GM03348 (cell line): ENCODE measurements around the gene HK2.
A peak's percentile ranks its signal among the peaks of the same experiment; 100 is the strongest.
"Not testable (repeated sequence)": the region's sequence is repeated elsewhere in the genome, so short reads cannot be mapped to it uniquely, and the experiment has no call there.

ENCODE experiments used
- DNase-seq: peaks from one replicate; pipeline ENCODE4 v3.0.0; 2012; ENCODE audit warnings: low spot score

The HK2 gene

DNA sequence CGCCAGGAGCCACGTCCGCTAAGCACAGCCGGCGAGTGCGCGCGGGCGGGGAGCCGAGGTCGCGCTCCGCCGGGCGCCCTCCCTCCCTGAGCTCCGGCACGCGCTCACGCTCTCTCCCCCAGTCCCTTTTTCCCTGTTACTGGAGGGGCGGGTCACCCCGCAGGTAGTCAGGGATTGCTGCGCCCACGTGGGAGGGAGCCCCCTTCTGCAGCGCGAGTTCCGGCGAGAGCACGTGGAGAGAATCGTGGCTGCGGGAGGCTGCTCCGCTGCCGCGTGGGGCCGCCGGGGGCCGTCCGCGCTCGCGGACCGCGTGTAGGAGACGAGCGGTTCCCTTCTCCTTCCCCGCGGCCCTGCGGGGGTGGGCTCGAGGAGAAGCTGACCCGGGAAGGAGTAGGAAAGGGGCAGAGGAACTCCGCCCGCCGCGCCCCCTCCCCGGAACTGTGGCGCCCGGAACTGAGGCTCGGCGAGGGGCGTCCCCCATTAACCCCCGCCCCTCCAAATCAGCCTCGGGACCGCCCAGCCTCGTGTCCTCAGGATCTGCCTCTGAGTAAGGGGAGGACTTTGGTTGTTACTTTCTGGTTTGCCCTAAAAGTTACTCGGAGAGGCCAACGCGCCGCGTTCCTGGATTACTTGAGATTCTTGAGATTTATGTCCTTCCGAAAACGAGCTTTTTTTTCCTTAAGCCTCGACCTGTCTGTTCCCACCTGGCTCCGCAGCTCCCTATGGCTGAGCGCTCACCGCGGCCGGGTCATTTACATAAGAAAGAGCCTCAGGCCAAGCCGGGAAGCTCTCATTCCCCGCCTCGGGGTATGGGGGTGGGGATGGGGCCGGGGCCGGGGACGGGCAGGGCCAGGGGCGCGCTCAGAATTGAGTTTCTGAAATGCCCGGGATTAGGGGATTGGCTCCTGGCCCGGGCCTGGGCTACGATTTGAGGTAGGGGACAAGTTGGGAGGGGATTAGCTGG, 1.1 kb downstream of the HK2 start:
- peak; percentile 71 for DNase-seq

- peak; percentile 65 for DNase-seq
Measured at GRCh38 chr2:74835831-74836674, 2.1 kb downstream of the HK2 start.

DNA sequence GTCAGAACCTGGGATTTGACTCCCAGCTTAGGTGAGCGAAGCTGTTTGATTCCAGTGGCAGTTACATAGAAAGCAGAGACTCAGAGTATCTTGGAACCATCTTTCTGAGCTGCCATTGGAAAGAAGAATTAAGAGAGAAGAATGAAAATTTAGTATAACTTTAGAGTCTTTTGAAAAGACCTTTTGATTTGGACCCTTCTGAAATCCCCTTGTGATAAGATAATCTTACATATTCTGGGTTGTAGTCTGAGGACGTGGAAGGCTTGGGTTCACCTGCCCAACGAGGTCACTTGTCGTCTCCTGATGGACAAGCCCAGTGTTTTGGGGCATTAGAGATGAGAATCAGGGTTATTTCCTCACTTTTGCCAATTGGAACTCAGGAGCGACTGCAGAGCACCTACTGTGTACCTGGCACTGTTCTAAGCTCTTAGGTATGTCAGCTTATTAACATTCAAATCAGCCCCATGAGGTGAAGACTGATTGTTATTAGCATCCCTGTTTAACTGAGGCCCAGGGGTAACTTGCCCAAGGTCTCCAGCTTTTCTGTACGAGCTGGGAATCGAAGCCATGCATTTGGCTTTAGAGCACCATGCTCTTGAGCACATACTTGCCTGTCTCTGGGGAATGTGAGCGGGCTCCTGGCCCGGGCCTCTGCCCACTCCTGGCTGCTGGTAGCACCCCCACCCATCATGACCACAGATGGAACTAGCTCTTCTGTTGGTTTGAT, 2.9 kb downstream of the HK2 start:
- DNase-seq: no peak

GRCh38 chr2:74841641-74842040, 7.7 kb downstream of the HK2 start:
- no peak for DNase-seq

- peak; percentile 69 for DNase-seq
Measured at GRCh38 chr2:74843433-74843832, 9.5 kb downstream of the HK2 start.

DNA sequence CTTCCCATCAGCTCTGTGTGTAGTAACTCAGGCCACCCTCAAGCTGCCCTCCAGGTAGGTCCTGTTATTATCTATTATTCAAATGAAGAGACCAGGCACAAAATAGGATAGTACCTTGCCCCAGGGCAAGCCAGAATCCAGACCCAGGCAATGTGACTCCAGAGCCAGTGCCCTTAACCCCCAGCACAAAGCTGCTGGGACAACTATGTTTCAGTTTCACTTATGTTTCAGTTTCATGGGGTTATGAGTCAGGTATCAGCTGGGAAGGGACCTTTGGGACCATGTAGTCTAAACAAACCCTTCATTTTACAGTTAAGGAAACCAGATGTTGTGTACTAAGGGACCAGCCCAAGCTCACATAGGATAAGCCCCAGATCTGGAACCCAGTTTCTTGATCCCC, 10.0 kb downstream of the HK2 start:
- peak; percentile 55 for DNase-seq

DNA sequence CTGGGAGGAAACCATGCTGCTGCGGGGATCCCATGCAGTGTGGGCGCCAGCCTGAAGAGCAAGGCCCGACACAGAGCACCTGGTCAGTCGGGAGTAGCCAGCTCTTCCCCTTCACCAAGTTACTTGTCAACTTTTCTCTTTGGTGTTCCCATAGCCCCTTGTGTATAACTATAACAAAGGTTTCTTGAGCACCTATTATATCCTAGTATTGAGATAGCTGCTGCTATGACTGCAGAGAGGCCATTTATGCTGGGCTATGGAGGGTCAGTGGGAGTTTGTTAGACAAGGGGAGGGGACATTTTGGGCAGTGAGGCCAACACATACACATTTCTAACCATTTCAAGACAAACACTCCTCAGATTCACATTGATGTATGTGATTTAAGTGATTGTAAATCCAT, 10.8 kb downstream of the HK2 start:
- no peak for DNase-seq

GRCh38 chr2:74845217-74845751, 11.4 kb downstream of the HK2 start:
- DNase-seq: peak; percentile 87

- peak; percentile 27 for DNase-seq
Measured at GRCh38 chr2:74845991-74846390, 12.1 kb downstream of the HK2 start.

DNA sequence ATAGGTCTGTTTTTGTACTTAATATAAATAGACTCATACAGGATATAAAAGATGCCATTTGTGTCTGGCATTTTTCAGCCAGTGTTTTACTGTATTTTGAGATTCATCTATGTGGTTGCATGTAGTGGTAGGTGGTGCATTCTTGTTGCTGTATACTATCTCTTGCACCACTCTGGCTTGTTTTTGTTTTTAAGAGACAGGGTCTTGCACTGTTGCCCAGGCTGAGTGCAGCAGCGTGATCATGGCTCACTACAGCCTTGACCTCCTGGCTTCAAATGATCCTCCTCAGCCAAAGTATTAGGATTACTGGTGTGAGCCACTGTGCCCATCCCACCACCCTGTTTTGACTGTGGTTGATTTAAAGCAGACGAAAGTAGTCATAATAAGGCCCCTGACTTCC, 12.6 kb downstream of the HK2 start:
- DNase-seq: no peak

DNA sequence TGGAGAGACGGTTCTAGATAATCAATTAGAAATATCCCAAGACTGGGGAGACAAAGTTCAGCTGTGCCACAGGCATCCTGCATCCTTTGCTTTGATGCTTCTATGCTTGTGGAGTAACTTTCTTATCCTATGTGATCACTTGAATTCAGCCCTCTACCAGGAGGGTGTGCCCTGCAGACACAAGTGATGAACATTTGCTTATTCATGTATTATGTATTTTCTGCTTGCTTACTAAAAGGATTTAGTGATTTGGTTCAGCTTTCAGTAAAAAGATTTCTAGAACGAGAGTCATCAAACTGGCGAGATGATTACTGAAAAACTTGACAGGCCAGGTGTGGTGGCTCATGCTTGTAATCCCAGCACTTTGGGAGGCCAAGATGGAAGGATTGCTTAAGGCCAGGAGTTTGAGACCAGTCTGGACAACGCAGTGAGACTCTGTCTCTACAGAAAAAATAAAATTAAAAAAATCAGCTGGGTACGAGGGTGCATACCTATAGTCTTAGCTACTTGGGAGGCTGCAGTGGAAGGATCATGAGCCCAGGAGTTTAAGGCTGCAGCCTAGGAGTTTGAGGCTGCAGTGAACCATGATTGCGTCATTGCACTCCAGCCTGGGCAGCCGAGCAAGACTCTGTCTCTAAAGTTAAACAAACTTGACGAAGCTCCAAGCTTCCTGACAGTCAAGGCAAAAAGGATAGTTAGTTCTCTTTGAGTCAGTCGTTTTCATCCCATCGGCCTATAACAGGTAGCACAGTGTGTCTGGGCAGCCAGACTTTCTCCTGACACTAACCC, 13.3 kb downstream of the HK2 start:
- no peak for DNase-seq

DNA sequence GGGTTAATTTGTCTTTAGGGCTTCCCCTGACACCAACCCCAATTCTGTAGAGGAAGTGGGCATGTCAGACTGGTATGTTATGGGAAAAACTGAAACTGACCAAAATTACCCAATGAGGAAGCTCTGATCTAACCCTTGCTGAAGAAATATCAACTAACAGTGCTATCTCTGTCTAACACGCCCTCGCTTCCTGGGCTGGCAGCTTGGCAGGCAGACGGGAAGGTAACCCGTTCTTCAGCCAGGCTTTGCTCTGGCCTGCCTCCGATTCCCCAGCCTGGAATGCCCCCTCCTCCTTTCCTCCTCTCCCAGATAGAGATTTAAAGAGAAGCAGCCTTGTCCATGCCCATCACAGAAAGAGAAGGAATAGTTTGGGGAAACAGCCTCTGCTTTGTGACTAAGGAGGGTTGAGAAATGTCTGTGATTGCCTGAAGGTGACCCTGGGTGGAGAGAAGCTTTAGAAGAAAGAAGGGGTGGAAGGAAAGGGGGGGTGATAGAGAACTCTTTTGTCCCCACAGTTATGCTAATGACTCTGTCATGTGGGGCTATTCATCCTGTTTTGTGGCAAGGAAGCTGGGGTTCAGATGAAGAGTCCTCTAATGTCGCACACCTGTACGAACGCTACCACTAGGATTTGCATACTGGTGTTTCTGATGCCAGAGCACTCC, 15.4 kb downstream of the HK2 start:
- no peak for DNase-seq

- peak; percentile 20 for DNase-seq
Measured at GRCh38 chr2:74850496-74851190, 16.7 kb downstream of the HK2 start.

DNA sequence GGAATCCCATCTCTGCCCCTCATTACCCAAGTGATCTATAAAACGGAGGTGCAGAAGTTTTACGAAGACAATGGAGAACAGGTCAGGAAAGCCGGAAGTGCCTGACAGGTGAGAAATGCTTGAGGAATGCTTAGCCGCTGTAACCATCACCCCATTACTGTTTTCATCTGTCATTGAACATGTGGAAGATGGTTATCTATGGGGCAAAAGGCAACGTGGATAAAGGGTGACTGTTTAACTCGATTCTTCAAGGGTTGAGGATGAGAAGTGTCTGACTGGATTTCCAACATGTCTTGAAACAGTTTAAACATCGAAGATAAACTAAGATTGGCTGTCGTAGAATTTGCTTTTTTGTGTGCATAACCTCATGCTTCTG, 17.3 kb downstream of the HK2 start:
- DNase-seq: peak; percentile 20

DNA sequence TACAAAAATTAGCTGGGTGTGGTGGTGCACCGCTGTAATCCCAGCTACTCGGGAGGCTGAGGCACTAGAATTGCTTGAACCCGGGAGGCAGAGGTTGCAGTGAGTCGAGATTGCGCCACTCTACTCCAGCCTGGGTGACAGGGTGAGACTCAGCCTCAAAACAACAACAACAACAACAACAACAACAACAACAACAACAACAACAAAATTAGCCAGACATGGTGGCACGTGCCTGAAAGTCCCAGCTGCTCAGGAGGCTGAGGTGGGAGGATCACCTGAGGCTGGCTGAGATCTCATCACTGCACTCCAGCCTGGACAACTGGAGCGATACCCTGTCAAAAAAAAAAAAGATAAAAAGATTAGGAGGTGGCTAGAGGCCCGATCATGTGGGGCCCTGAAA, 19.4 kb downstream of the HK2 start:
- not testable (repeated sequence) for DNase-seq

DNA sequence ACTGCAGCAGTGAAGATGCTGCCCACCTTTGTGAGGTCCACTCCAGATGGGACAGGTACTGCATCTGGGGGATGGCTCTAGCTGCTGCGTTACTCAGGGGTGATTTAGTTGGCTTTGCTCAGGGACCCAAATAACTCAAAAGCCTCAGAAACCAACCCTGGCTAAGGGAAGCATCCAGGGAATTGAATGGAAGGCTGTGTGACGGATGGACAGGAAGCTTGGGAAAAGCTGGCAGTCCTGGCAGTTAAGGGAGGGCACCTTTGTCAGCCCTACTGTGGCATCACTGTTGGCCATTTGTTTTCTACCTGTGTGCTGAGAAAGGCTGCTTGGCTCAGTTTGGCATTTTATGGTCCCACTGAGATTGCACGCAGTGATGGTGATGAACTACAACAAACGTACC, 20.5 kb downstream of the HK2 start:
- DNase-seq: no peak

DNA sequence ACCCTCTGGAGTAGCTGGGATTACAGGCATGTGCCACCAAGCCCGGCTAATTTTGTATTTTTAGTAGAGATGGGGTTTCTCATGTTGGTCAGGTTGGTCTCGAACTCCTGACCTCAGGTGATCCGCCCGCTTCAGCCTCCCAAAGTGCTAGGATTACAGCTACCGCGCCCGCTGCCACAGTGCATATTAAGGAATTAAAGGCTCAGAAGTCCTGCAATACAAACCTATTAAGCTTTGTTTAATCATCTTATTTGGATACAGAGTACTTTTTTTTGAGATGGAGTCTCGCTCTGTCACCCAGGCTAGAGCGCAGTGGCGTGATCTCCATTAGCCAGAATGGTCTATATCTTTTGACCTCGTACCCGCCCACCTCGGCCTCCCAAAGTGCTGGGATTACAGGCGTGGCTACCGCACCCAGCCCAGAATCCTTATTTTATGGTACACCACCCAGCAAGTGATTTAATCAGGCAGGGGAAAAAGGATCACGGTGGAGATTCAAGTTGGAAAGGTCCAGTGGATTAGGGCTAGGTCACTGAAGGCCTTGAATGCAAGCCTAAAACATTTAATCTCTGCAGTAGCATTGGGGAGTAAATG, 21.3 kb downstream of the HK2 start:
- not testable (repeated sequence) for DNase-seq

DNA sequence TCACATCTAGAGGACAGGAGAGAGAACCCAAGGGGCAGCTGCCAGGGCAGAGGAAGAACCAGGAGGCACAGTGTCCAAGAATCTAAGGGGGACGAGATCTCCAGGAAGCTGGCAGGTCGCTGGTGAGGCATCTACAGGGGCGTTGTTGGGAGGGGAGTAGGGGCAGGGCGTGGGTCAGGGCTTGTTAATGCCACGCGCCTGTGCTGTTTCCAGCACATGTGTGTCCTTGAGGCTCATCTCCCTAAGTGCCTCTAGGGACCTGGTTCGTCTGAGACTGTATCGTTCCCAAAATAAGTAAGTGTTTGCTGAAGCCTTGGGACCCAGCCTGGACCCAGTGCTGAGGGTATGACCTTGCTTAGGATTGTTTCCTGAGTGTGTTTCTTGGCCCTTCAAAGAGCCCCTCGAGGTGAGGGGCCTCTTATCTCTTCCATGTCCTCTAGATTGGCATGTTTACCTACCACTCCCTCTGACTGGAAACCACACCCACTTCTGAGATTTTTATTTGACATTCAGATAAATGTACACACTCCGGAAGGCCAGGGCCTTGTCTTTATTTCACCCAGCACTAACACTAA, 22.2 kb downstream of the HK2 start:
- DNase-seq: no peak

DNA sequence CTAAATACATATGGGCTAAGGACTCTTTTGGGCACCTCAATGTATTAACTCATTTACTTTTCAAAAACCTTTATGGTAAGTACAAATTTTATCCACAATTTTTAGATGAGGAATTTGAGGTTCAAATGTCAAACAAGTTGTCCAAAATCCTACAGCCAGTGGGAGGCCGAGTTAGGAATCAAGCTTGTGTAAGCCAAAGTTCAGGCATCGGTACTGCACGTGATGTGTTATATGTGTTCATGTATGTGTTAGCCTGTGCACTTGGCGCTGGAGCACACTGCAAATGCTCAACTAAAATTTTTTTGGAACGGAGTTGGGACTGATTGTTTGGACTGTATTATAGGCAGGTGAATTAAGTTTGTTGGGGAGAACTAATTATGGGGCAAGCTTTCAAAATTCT, 22.7 kb downstream of the HK2 start:
- no peak for DNase-seq
